Liver (tissue), 9 donors: ENCODE measurements around the gene UNC5CL. TPM values are rescaled to one million over a fixed set of nuclear protein-coding genes. Genes with fewer than 3 reads are reported as not detected.

ENCODE experiments used
- DNase-seq: peaks from one replicate; pipeline ENCODE4 v3.0.0-alpha.2; 2017; ENCODE audit warnings: low spot score
- H3K27ac ChIP-seq, 2 donors: one replicate each; pipeline ENCODE4 v1.7.0; 2013; ENCODE audit warnings: inconsistent platforms in 2 of 2, low read length in 2 of 2, control low read depth in 1 of 2, low read depth in 1 of 2, mild to moderate bottlenecking in 1 of 2
- H3K27me3 ChIP-seq, 4 donors: one replicate each; pipeline versions ENCODE4 v1.6.1 to v1.7.0; 2013; ENCODE audit warnings: low read length in 3 of 4, inconsistent platforms in 1 of 4, mild to moderate bottlenecking in 1 of 4, moderate library complexity in 1 of 4; ENCODE audit not compliant: control insufficient read depth in 4 of 4, insufficient read depth in 4 of 4
- H3K36me3 ChIP-seq, 4 donors: one replicate each; pipeline versions ENCODE4 v1.6.1 to v1.7.0; 2013; ENCODE audit warnings: low read length in 3 of 4, mild to moderate bottlenecking in 3 of 4, low read depth in 1 of 4, moderate library complexity in 1 of 4; ENCODE audit not compliant: control insufficient read depth in 4 of 4, insufficient read depth in 3 of 4
- H3K4me1 ChIP-seq, 4 donors: one replicate each; pipeline versions ENCODE4 v1.6.1 to v1.7.0; 2013; ENCODE audit warnings: low read length in 3 of 4, mild to moderate bottlenecking in 3 of 4, moderate library complexity in 1 of 4; ENCODE audit not compliant: control insufficient read depth in 4 of 4, insufficient read depth in 4 of 4
- H3K4me3 ChIP-seq, 3 donors: one replicate each; pipeline versions ENCODE4 v1.6.1 to v1.7.0; 2013; ENCODE audit warnings: low read length in 3 of 3, control low read depth in 1 of 3, low read depth in 1 of 3, mild to moderate bottlenecking in 1 of 3
- H3K9ac ChIP-seq, 2 donors: one replicate each; pipeline ENCODE4 v1.7.0; 2013; ENCODE audit warnings: low read length in 2 of 2, mild to moderate bottlenecking in 2 of 2, moderate library complexity in 2 of 2, control low read depth in 1 of 2, low read depth in 1 of 2
- H3K9me3 ChIP-seq, 4 donors: one replicate each; pipeline versions ENCODE4 v1.6.1 to v1.7.0; 2013; ENCODE audit warnings: low read length in 3 of 4; ENCODE audit not compliant: control insufficient read depth in 4 of 4
- EGR1 ChIP-seq, 2 donors: IDR thresholded peaks; 2 replicates each; pipeline ENCODE4 v1.6.1; 2016 to 2018; ENCODE audit warnings: antibody characterized with exemption in 2 of 2, low read depth in 2 of 2
- FOXA1 ChIP-seq: IDR thresholded peaks from 2 replicates; pipeline ENCODE4 v1.6.1; 2016; ENCODE audit warnings: antibody characterized with exemption
- FOXA2 ChIP-seq: IDR thresholded peaks from 2 replicates; pipeline ENCODE4 v1.6.1; 2016; ENCODE audit warnings: antibody characterized with exemption
- GABPA ChIP-seq, 2 donors: IDR thresholded peaks in 1 of 2; conservative IDR thresholded peaks in 1 of 2; 2 replicates each; pipeline ENCODE4 v1.6.1; 2016; ENCODE audit warnings: antibody characterized with exemption in 2 of 2, mild to moderate bottlenecking in 1 of 2, moderate library complexity in 1 of 2
- HNF4A ChIP-seq, 2 donors: conservative IDR thresholded peaks; 2 replicates each; pipeline ENCODE4 v1.6.1; 2016; ENCODE audit warnings: antibody characterized with exemption in 2 of 2, mild to moderate bottlenecking in 2 of 2
- HNF4G ChIP-seq: IDR thresholded peaks from 2 replicates; pipeline ENCODE4 v1.6.1; 2016; ENCODE audit warnings: antibody characterized with exemption
- JUND ChIP-seq, 2 donors: IDR thresholded peaks; 2 replicates each; pipeline ENCODE4 v1.6.1; 2016; ENCODE audit warnings: antibody characterized with exemption in 2 of 2
- MAX ChIP-seq: IDR thresholded peaks from 2 replicates; pipeline ENCODE4 v1.6.1; 2016; ENCODE audit warnings: antibody characterized with exemption
- NR2F2 ChIP-seq: IDR thresholded peaks from 2 replicates; pipeline ENCODE4 v1.6.1; 2016; ENCODE audit warnings: antibody characterized with exemption
- RAD21 ChIP-seq, 2 donors: IDR thresholded peaks; 2 replicates each; pipeline ENCODE4 v1.6.1; 2016; ENCODE audit warnings: antibody characterized with exemption in 2 of 2, mild to moderate bottlenecking in 2 of 2
- REST ChIP-seq: IDR thresholded peaks from 2 replicates; pipeline ENCODE4 v1.6.1; 2016; ENCODE audit warnings: antibody characterized with exemption, mild to moderate bottlenecking
- RXRA ChIP-seq, 2 donors: IDR thresholded peaks; 2 replicates each; pipeline ENCODE4 v1.6.1; 2017 to 2018; ENCODE audit warnings: antibody characterized with exemption in 2 of 2, mild to moderate bottlenecking in 1 of 2
- SP1 ChIP-seq: IDR thresholded peaks from 2 replicates; pipeline ENCODE4 v1.6.1; 2018; ENCODE audit warnings: antibody characterized with exemption, mild to moderate bottlenecking
- TAF1 ChIP-seq: conservative IDR thresholded peaks from 2 replicates; pipeline ENCODE4 v1.6.1; 2016; ENCODE audit warnings: antibody characterized with exemption, mild to moderate bottlenecking
- WGBS: extraction: QIAGEN DNeasy Blood & Tissue Kit; methylation state at CpG from one replicate; pipeline ENCODE4 v1.1.7; 2013; 5-methylcytosine and 5-hydroxymethylcytosine counted together
- polyA plus RNA-seq, 2 donors: library from polyadenylated mRNA; stranded (reverse) in 1 of 2; unstranded in 1 of 2; fragments of 200-250 nt in 1 of 2; fragments of >200 nt in 1 of 2; fragmentation: Nextera tagmentation in 1 of 2; extraction: Ambion mirVana in 1 of 2; gene quantifications; one replicate each; pipeline versions ENCODE4 v1.2.1 to v1.2.3, GENCODE V29; 2013 to 2015
- total RNA-seq, 2 donors: library from RNA; depleted of rRNA; stranded (reverse); fragments of >200 nt; gene quantifications; one replicate each; pipeline ENCODE4 v1.2.3, GENCODE V29; 2014
- TF ChIP-seq, protein P1 (sequence below): IDR thresholded peaks from 2 replicates; pipeline ENCODE4 v1.6.1; 2016; ENCODE audit warnings: antibody characterized with exemption
- TF ChIP-seq, protein P2 (sequence below): IDR thresholded peaks from 2 replicates; pipeline ENCODE4 v1.6.1; 2016; ENCODE audit warnings: antibody characterized with exemption
- TF ChIP-seq, protein P3 (sequence below): fragments of 150-350 bp; IDR thresholded peaks from 2 replicates; pipeline ENCODE4 v1.5.1; 2017; ENCODE audit warnings: improper control_type of control experiment, low read depth, low read length; ENCODE audit not compliant: missing input control
- donor health status: healthy.
- donor health status: healthy.
- donor health status: healthy.
- donor health status: healthy.
- donor health status: healthy.

UNC5CL gene
- total and polyA plus RNA-seq, 4 donors: 4.7 to 41.9 (median 17.2) TPM

DNA sequence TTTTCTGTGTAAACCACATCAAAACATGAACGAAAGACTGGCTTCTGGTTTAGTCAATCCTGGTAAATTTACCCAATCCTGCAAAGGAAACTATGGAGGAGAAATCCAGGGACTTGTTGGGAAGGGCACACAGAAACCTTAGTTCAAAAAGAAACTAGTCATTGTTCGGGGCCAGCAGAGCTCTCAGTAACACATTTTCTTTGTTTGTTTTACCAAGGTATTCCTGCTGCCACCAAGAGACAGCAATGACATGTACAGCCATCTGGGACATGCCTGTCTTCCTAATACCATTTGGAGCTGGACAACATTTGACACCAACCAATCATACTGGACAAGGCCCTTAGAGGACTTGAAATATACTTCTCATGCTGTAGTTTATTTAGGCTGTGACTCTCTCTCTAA is 24.9 kb upstream of the UNC5CL start:
- H3K4me1 ChIP-seq: peaks cover 5 to 34% (median 30%) of the 10 kb centered on the region in 4 donors
- H3K9me3 ChIP-seq: no peaks in the 10 kb centered on the region
- H3K27me3 ChIP-seq: no peaks in the 10 kb centered on the region
- no peak overlapping the region for H3K9ac ChIP-seq
- DNase-seq: no peak
- H3K27ac ChIP-seq: peak overlapping the region; percentile 61 to 71
- WGBS: 38% methylated on average over 2 of the region's 2 CpGs
- no peak overlapping the region for H3K4me3 ChIP-seq
- H3K36me3 ChIP-seq: peaks cover 0 to 10% (median 5%) of the 10 kb centered on the region in 4 donors
- TF ChIP-seq, protein P1, sequence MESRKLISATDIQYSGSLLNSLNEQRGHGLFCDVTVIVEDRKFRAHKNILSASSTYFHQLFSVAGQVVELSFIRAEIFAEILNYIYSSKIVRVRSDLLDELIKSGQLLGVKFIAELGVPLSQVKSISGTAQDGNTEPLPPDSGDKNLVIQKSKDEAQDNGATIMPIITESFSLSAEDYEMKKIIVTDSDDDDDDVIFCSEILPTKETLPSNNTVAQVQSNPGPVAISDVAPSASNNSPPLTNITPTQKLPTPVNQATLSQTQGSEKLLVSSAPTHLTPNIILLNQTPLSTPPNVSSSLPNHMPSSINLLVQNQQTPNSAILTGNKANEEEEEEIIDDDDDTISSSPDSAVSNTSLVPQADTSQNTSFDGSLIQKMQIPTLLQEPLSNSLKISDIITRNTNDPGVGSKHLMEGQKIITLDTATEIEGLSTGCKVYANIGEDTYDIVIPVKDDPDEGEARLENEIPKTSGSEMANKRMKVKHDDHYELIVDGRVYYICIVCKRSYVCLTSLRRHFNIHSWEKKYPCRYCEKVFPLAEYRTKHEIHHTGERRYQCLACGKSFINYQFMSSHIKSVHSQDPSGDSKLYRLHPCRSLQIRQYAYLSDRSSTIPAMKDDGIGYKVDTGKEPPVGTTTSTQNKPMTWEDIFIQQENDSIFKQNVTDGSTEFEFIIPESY: no peak
- peak; percentile 38 for TF ChIP-seq FOXA2
- TF ChIP-seq, protein P2, sequence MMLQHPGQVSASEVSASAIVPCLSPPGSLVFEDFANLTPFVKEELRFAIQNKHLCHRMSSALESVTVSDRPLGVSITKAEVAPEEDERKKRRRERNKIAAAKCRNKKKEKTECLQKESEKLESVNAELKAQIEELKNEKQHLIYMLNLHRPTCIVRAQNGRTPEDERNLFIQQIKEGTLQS: no peak
- TF ChIP-seq SP1: peak; percentile 40
- no peak for TF ChIP-seq HNF4G
- TF ChIP-seq, protein P3, sequence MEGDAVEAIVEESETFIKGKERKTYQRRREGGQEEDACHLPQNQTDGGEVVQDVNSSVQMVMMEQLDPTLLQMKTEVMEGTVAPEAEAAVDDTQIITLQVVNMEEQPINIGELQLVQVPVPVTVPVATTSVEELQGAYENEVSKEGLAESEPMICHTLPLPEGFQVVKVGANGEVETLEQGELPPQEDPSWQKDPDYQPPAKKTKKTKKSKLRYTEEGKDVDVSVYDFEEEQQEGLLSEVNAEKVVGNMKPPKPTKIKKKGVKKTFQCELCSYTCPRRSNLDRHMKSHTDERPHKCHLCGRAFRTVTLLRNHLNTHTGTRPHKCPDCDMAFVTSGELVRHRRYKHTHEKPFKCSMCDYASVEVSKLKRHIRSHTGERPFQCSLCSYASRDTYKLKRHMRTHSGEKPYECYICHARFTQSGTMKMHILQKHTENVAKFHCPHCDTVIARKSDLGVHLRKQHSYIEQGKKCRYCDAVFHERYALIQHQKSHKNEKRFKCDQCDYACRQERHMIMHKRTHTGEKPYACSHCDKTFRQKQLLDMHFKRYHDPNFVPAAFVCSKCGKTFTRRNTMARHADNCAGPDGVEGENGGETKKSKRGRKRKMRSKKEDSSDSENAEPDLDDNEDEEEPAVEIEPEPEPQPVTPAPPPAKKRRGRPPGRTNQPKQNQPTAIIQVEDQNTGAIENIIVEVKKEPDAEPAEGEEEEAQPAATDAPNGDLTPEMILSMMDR: no peak
- TF ChIP-seq RAD21 (IDR thresholded peaks at IDR 0.05): peak in 1 of 2 donors; percentile 33
- TF ChIP-seq FOXA1: no peak
- TF ChIP-seq TAF1: no peak
- no peak for TF ChIP-seq EGR1 (IDR thresholded peaks at IDR 0.05; ENCODE audit: low read depth in 2 of 2)
- TF ChIP-seq MAX: no peak
- peak in 1 of 2 donors; percentile 6 for TF ChIP-seq HNF4A (conservative IDR thresholded peaks at IDR 0.05)
- TF ChIP-seq NR2F2: no peak
- no peak for TF ChIP-seq JUND (IDR thresholded peaks at IDR 0.05)
- no peak for TF ChIP-seq RXRA (IDR thresholded peaks at IDR 0.05)

DNA sequence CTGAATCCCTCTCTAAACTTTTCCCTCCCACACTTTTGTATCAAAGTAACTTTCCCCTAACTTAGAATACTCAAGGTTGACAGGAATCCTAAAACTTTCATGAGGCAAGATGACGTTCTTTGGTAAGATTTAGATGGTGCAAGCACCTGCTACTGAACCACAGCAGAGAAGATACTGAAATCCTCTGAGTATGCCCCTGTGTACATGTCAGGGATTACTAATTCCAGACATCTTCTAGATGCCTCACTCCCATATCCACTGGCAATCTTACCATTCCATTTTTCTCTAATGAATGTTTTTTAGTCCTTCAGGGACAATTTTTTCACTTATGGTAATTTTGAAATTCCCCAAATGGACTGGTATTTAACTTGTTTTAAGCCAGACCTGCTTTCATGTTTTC is 23.0 kb upstream of the UNC5CL start:
- Histone ChIP-seq H3K36me3 (peaks cover 0 to 3% (median 0%) of the 10 kb centered on the region in 4 donors), H3K4me1 (peaks cover 5 to 32% (median 30%) of the 10 kb centered on the region in 4 donors), H3K4me3 (no peak overlapping the region), H3K9me3 (no peaks in the 10 kb centered on the region), H3K27ac (no peak overlapping the region), H3K27me3 (no peaks in the 10 kb centered on the region), H3K9ac (no peak overlapping the region)
- no peak for DNase-seq
- no peak for TF ChIP-seq NR2F2
- no peak for TF ChIP-seq RXRA (IDR thresholded peaks at IDR 0.05)
- TF ChIP-seq FOXA2: no peak
- TF ChIP-seq, protein P3: no peak
- no peak for TF ChIP-seq REST
- TF ChIP-seq JUND (IDR thresholded peaks at IDR 0.05): no peak
- TF ChIP-seq FOXA1: no peak
- TF ChIP-seq HNF4G: no peak
- no peak for TF ChIP-seq GABPA (IDR thresholded peaks at IDR 0.05 in 1 of 2, conservative IDR thresholded peaks at IDR 0.05 in 1 of 2)
- TF ChIP-seq SP1: no peak
- TF ChIP-seq, protein P2: no peak
- TF ChIP-seq HNF4A (conservative IDR thresholded peaks at IDR 0.05): no peak
- WGBS: 100% methylated on average over 1 of the region's 1 CpG
